Kasumi-1 (cell line): Measurements from ENCODE around the gene PLCB1.
"Not testable (repeated sequence)": the region's sequence is repeated elsewhere in the genome, so short reads cannot be mapped to it uniquely, and the experiment has no call there.

Experiments
- DNase-seq, 2 experiments: peaks; one replicate each; lab custom pipeline; 2025; lab: John Stamatoyannopoulos, UW

Gene PLCB1

DNA sequence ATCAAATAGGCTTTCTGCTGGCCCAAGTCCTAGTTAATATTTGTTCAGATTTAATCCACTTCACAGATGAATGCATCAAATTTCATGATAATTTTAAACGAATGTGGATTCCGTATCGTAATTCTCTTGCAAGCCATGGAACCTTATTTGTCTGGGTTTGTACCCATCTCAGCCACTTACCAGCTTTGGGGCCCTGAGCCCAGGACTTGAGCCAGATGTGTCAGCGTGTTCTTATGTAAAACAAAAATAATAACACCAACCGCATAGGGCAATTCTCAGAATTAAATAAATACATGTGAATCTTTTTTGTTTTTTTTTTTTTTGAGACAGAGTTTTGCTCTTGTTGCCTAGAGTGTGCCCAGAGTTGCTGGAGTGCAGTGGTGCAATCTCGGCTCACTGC lies 654.3 kb downstream of the PLCB1 start:
- no peak for DNase-seq

- no peak for DNase-seq
These were observed 655.0 kb downstream of the PLCB1 start for GRCh38 chr20:8787090-8787489.

DNA sequence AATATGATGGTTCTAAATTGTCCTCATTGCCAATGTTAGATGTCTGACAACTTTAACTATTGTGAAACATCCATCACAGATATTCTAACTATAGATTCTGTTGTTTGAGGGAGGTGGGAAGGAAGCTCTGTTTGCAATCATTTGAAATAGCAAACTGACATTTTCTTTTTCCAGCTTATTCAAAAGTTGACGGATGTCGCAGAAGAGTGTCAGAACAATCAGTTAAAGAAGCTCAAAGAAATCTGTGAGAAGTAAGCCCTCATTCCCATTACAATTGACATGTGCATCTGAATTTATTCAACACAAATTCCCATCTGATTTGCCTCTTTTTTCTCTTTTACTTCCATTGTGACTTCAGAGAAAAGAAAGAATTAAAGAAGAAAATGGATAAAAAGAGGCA lies 656.2 kb downstream of the PLCB1 start:
- DNase-seq, result no peak

DNA sequence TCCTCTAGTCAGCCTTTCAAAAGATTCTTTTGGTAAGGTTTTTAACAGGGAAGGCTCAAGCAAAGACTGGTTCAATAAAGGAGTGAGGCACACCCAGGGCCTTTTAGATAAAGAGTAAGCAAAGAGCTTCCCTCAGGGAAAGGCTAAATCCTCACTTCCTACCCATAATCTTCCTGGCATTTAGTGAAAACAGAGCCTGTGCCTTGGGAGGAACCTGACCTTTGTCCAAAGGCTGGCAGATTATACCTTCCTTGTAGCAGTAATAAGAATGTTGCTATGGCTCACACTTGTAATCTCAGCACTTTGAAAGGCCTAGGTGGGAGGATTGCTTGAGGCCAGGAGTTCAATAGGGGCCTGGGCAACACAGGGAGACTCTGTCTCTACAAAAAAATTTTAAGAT lies 656.8 kb downstream of the PLCB1 start:
- DNase-seq, result no peak

GRCh38 chr20:8790442-8791074 lies 658.5 kb downstream of the PLCB1 start:
- DNase-seq, result peak; percentile 33 to 52

GRCh38 chr20:8795404-8795803 lies 663.3 kb downstream of the PLCB1 start:
- no peak for DNase-seq

- no peak for DNase-seq
These were observed 664.1 kb downstream of the PLCB1 start for GRCh38 chr20:8796088-8796660.

GRCh38 chr20:8798505-8798904 lies 666.4 kb downstream of the PLCB1 start:
- DNase-seq, result peak in 1 of 2 experiments; percentile 3

- no peak for DNase-seq
These were observed 668.0 kb downstream of the PLCB1 start for GRCh38 chr20:8800089-8800488.

- no peak for DNase-seq
These were observed 669.6 kb downstream of the PLCB1 start for GRCh38 chr20:8801686-8802085.

DNA sequence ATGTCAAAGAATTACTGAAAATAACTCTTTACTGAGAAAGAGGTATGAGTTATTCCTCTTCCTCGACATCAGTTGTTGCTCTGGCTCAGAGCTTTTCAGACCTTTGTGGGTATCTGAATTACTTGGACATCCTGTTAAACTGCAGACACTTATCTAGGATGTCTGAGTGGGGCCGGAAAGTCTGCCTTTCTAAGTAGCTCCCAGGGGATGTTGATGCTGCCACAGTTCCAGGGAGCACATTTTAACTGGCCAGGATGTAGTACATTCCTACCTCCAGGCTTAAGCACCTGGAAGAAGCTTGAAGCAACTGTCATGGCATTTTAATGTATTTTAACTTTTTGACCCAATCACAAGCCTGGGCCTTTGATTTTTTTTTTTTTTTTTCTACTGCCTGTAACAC lies 671.0 kb downstream of the PLCB1 start:
- no peak for DNase-seq

DNA sequence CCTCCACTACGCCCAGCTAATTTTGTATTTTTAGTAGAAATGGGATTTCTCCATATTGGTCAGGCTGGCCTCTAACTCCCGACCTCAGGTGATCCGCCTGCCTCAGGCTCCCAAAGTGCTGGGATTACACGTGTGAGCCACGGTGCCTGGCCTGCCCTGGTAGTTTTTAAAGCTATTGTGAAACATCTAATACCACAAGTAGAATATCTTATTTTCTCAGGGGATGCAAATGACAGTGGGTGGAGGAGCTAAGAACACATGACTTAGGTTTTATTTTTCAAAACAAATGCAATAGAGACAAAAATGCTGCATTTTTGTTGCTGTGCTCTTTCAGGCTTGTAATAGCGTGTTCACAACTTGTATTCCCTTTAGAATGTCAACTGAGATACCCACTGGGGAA lies 671.9 kb downstream of the PLCB1 start:
- DNase-seq, result no peak

- DNase-seq, result no peak
These were observed 673.8 kb downstream of the PLCB1 start for GRCh38 chr20:8805737-8806442.

DNA sequence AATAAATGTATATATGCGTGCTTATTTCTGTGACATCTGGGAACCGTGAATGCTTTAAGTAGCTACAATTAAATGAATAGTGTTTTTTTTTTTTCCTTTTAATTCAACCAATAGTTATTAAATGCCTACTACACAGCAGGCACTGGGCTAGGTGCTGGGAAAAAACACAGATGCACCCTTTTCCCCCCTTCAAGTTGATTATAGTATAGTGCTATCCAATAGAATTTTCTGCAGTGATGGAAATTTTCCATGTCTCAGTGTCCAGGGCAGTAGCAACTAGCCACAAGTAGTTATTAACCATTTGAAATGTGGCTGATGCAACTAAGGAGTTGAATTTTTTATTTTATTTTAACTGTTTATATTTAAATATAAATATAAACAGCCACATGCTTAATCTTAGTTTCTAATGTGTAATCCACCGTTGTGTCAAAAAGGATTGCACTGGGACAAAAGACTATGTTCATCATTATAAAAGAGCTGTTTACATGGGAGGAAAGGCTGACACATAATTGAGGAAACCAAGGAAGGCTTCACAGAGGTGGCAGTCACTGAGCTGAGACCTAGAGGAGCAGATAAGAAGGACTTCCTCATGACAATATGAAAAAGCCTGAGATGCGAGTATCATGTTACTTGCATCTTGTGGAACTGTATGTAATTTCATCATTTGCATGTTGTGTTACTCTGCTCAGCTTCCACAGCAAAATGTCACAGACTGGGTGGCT lies 675.6 kb downstream of the PLCB1 start:
- DNase-seq, result peak; percentile 48 to 49

DNA sequence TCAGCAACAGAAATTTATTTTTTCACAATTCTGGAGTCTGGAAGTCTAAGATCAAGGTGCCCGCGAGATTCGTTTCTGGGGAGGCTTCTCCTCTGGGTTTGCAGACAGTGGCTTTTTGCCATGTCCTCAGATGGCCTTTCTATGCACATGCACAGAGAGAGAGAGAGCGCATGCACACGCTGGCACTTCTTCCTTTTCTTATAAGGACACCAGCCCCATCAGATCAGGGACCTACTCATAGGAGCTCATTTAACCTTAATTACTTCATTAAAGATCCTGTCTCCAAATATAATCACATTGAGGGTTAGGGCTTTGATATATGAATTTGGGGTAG lies 676.1 kb downstream of the PLCB1 start:
- peak; percentile 49 to 57 for DNase-seq

GRCh38 chr20:8809107-8809953 lies 677.3 kb downstream of the PLCB1 start:
- no peak for DNase-seq

- DNase-seq, result no peak
These were observed 679.9 kb downstream of the PLCB1 start for GRCh38 chr20:8811801-8812594.

DNA sequence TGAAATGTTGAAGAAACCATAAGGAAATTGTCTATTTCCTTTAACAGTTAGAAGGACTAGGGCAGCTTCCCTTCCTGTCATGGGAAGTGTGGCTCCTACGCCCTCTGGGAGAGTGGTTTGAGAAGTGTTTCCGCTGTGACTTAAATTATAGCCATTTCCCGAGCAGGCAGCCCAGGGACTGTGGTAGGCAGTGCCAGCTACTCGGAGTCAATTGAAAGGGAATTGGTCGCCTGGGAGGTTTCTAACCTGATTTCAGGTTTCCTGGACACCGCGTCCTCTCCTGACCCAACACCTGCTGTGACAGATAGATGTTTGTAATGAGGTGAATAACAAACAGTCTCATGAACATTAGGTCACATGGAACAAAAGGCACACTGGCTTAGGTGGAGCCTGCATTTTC lies 680.8 kb downstream of the PLCB1 start:
- peak; percentile 32 to 51 for DNase-seq

- DNase-seq, result no peak
These were observed 683.1 kb downstream of the PLCB1 start for GRCh38 chr20:8815208-8815607.

GRCh38 chr20:8829256-8829655 lies 697.2 kb downstream of the PLCB1 start:
- DNase-seq, result peak in 1 of 2 experiments; percentile 2

- not testable (repeated sequence) for DNase-seq
These were observed 702.2 kb downstream of the PLCB1 start for GRCh38 chr20:8834294-8834693.
